Measurements from ENCODE around the gene AP1G2. TPM values are rescaled to one million over a fixed set of nuclear protein-coding genes. Genes with fewer than 3 reads are reported as not detected.

AP1G2 gene
- total and polyA plus RNA-seq, 2 of the 13 experiments (the other 11 are each of a cell fraction or from before 2014, with no cell fraction given), result 96.9 to 611 TPM

DNA sequence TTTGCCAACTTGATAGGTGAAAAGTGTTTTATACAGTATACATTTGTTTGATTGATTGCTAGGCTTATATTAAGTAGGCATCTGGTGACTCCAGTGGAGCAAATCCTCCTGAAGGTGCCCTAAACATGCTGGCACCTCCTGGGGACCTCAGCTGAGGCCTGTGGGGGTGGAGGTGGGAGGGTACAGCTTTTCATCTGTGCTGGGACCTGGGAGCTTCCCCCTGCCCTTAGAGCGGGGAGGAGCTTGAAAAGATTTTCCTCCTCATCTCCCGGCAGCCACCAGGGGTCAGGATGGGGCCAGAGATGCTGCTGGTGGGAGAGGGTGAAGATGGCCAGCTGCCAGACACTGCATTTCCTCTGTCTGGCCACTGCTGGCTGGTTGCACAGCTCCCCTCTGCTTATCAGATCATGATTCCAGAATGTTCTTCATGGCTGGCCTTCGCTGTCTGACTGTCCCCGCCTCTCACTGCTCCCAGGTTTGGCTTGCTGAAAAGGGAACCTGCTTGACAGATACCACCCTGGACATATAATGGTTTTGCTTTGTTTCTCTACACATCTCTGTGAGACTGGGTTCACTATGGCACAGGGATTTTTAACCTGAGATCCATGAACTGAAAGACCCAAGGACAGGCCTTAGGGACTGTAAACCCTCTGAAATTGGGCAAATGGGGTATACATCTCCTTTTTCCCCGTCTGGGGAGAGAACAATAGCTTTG is 21.4 kb upstream of the AP1G2 start (continued):
- TF ChIP-seq ZNF839 (CRISPR knock-in tag; IDR thresholded peaks at IDR 0.05; ENCODE audit: borderline replicate concordance), result peak; percentile 98; the same call in 1 of the 2 replicates
- TF ChIP-seq, protein P1, sequence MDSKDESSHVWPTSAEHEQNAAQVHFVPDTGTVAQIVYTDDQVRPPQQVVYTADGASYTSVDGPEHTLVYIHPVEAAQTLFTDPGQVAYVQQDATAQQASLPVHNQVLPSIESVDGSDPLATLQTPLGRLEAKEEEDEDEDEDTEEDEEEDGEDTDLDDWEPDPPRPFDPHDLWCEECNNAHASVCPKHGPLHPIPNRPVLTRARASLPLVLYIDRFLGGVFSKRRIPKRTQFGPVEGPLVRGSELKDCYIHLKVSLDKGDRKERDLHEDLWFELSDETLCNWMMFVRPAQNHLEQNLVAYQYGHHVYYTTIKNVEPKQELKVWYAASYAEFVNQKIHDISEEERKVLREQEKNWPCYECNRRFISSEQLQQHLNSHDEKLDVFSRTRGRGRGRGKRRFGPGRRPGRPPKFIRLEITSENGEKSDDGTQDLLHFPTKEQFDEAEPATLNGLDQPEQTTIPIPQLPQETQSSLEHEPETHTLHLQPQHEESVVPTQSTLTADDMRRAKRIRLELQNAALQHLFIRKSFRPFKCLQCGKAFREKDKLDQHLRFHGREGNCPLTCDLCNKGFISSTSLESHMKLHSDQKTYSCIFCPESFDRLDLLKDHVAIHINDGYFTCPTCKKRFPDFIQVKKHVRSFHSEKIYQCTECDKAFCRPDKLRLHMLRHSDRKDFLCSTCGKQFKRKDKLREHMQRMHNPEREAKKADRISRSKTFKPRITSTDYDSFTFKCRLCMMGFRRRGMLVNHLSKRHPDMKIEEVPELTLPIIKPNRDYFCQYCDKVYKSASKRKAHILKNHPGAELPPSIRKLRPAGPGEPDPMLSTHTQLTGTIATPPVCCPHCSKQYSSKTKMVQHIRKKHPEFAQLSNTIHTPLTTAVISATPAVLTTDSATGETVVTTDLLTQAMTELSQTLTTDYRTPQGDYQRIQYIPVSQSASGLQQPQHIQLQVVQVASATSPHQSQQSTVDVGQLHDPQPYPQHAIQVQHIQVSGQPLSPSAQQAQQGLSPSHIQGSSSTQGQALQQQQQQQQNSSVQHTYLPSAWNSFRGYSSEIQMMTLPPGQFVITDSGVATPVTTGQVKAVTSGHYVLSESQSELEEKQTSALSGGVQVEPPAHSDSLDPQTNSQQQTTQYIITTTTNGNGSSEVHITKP (CRISPR knock-in tag; IDR thresholded peaks at IDR 0.05; ENCODE audit: low read depth), result peak; percentile 86
- peak; percentile 88 for TF ChIP-seq TBX2 (CRISPR knock-in tag; IDR thresholded peaks at IDR 0.05; ENCODE audit: borderline replicate concordance)
- TF ChIP-seq ZNF777 (CRISPR knock-in tag; IDR thresholded peaks at IDR 0.05), result peak; percentile 59
- TF ChIP-seq ZFP90 (CRISPR knock-in tag; IDR thresholded peaks at IDR 0.05; ENCODE audit: borderline replicate concordance), result peak; percentile 94
- TF ChIP-seq, protein P2, sequence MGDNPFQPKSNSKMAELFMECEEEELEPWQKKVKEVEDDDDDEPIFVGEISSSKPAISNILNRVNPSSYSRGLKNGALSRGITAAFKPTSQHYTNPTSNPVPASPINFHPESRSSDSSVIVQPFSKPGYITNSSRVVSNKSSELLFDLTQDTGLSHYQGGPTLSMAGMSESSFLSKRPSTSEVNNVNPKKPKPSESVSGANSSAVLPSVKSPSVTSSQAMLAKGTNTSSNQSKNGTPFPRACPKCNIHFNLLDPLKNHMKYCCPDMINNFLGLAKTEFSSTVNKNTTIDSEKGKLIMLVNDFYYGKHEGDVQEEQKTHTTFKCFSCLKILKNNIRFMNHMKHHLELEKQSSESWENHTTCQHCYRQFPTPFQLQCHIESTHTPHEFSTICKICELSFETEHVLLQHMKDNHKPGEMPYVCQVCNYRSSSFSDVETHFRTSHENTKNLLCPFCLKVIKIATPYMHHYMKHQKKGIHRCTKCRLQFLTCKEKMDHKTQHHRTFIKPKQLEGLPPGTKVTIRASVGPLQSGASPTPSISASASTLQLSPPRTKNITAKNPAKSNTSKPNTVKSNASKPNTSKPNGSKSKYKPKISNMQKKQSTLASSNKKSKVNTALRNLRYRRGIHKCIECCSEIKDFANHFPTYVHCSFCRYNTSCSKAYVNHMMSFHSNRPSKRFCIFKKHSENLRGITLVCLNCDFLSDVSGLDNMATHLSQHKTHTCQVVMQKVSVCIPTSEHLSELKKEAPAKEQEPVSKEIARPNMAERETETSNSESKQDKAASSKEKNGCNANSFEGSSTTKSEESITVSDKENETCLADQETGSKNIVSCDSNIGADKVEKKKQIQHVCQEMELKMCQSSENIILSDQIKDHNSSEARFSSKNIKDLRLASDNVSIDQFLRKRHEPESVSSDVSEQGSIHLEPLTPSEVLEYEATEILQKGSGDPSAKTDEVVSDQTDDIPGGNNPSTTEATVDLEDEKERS (CRISPR knock-in tag; IDR thresholded peaks at IDR 0.05), result peak; percentile 96
- TF ChIP-seq TMF1 (CRISPR knock-in tag; IDR thresholded peaks at IDR 0.05; ENCODE audit: low read depth), result peak; percentile 95; the same call in 1 of the 2 replicates
- no peak; the same call in 1 of the 2 replicates for TF ChIP-seq GLI4 (CRISPR knock-in tag; IDR thresholded peaks at IDR 0.05; ENCODE audit: borderline replicate concordance)
- peak; percentile 84 for TF ChIP-seq ZNF776 (CRISPR knock-in tag; IDR thresholded peaks at IDR 0.05)
- no peak for TF ChIP-seq TAF15 (IDR thresholded peaks at IDR 0.05; ENCODE audit: low read depth, low read length, poor library complexity, severe bottlenecking)
- TF ChIP-seq TRAFD1 (CRISPR knock-in tag; IDR thresholded peaks at IDR 0.05; ENCODE audit: borderline replicate concordance), result peak; percentile 97; the same call in 1 of the 2 replicates
- peak; percentile 95 for TF ChIP-seq ZNF335 (CRISPR knock-in tag; IDR thresholded peaks at IDR 0.05)
- peak; percentile 73; the same call in 1 of the 2 replicates for TF ChIP-seq ZNF232 (CRISPR knock-in tag; IDR thresholded peaks at IDR 0.05; ENCODE audit: borderline replicate concordance)
- TF ChIP-seq GRHL1 (CRISPR knock-in tag; conservative IDR thresholded peaks at IDR 0.05), result no peak
- TF ChIP-seq NR2F2 (IDR thresholded peaks at IDR 0.05; ENCODE audit: borderline replicate concordance, low read depth), result peak; percentile 19; the same call in 1 of the 2 replicates
- TF ChIP-seq GATA4 (IDR thresholded peaks at IDR 0.05; ENCODE audit: borderline replicate concordance, low read depth), result peak; percentile 32; the same call in 1 of the 2 replicates
- TF ChIP-seq ZNF282 (IDR thresholded peaks at IDR 0.05; ENCODE audit: partially characterized antibody), result no peak
